Amniotic stem cell (primary cell): Measurements from ENCODE around the gene ABHD4.
"Not testable (repeated sequence)": the region's sequence is repeated elsewhere in the genome, so short reads cannot be mapped to it uniquely, and the experiment has no call there.

Experiments
- DNase-seq: peaks from one replicate; lab custom pipeline; 2025; lab: John Stamatoyannopoulos, UW

The ABHD4 gene

GRCh38 chr14:22561661-22562579, 36.2 kb upstream of the ABHD4 start:
- DNase-seq = no peak

GRCh38 chr14:22563987-22564386, 34.1 kb upstream of the ABHD4 start:
- DNase-seq = no peak

- no peak for DNase-seq
Observed at GRCh38 chr14:22564463-22564862, 33.6 kb upstream of the ABHD4 start.

GRCh38 chr14:22565391-22565945, 32.6 kb upstream of the ABHD4 start:
- no peak for DNase-seq

GRCh38 chr14:22566266-22566665, 31.8 kb upstream of the ABHD4 start:
- not testable (repeated sequence) for DNase-seq

- DNase-seq = no peak
Observed at GRCh38 chr14:22566845-22567244, 31.3 kb upstream of the ABHD4 start.

- DNase-seq = no peak
Observed at GRCh38 chr14:22567437-22567836, 30.7 kb upstream of the ABHD4 start.

GRCh38 chr14:22569106-22569736, 28.9 kb upstream of the ABHD4 start:
- DNase-seq = no peak

- DNase-seq = no peak
Observed at GRCh38 chr14:22569737-22570131, 28.4 kb upstream of the ABHD4 start.

- peak; percentile 35 for DNase-seq
Observed at GRCh38 chr14:22570132-22570949, 27.8 kb upstream of the ABHD4 start.

GRCh38 chr14:22572562-22573058, 25.5 kb upstream of the ABHD4 start:
- peak; percentile 32 for DNase-seq

GRCh38 chr14:22573804-22574203, 24.3 kb upstream of the ABHD4 start:
- no peak for DNase-seq

- DNase-seq = no peak
Observed at GRCh38 chr14:22577334-22577908, 20.7 kb upstream of the ABHD4 start.

- no peak for DNase-seq
Observed at GRCh38 chr14:22579236-22579635, 18.9 kb upstream of the ABHD4 start.

- DNase-seq = no peak
Observed at GRCh38 chr14:22579881-22580280, 18.2 kb upstream of the ABHD4 start.

GRCh38 chr14:22580625-22581024, 17.5 kb upstream of the ABHD4 start:
- DNase-seq = no peak

- DNase-seq = no peak
Observed at GRCh38 chr14:22583994-22584393, 14.1 kb upstream of the ABHD4 start.

- no peak for DNase-seq
Observed at GRCh38 chr14:22587247-22587646, 10.9 kb upstream of the ABHD4 start.

GRCh38 chr14:22587677-22588422, 10.2 kb upstream of the ABHD4 start:
- DNase-seq = not testable (repeated sequence)

GRCh38 chr14:22588526-22589095, 9.5 kb upstream of the ABHD4 start:
- no peak for DNase-seq
